HepG2 (cell line): ENCODE results near the gene CAPN9. TPM values are rescaled to one million over a fixed set of nuclear protein-coding genes. Genes with fewer than 3 reads are reported as not detected.
A peak's percentile ranks its signal among the peaks of the same experiment; 100 is the strongest.

ENCODE experiments used
- ARNTL ChIP-seq: sonication (generic); formaldehyde crosslinking; IDR thresholded peaks from 2 replicates; pipeline ENCODE4 v1.4.0; 2020; ENCODE audit warnings: mild to moderate bottlenecking, missing genetic modification reagents
- BHLHE40 ChIP-seq: IDR thresholded peaks from 2 replicates; pipeline ENCODE4 v1.6.1; 2011; ENCODE audit warnings: low read length, improper control_type of control experiment
- CCAR2 ChIP-seq: fragments of 200-400 bp; formaldehyde crosslinking; optimal IDR thresholded peaks from 2 replicates; pipeline ENCODE3; 2018; ENCODE audit warnings: low read depth, mild to moderate bottlenecking, low read length, moderate library complexity
- GABPB1 ChIP-seq: IDR thresholded peaks from 2 replicates; pipeline ENCODE4 v1.6.1; 2016; ENCODE audit warnings: mild to moderate bottlenecking, missing genetic modification reagents, moderate library complexity, missing compliant biosample characterization
- KAT2B ChIP-seq: fragments of 150-350 bp; IDR thresholded peaks from 2 replicates; pipeline ENCODE4 v1.6.1; 2014; ENCODE audit warnings: low read depth, low read length, borderline replicate concordance
- KLF16 ChIP-seq, 2 experiments: sonication (generic) in 1 of 2; formaldehyde crosslinking in 1 of 2; IDR thresholded peaks; 2 replicates each; pipeline versions ENCODE4 v1.6.1 to v1.8.0; 2016 to 2023; ENCODE audit warnings: missing genetic modification reagents in 2 of 2, missing compliant biosample characterization in 1 of 2
- MTERF4 ChIP-seq: sonication (generic); formaldehyde crosslinking; IDR thresholded peaks from 2 replicates; pipeline ENCODE4 v1.8.0; 2023; ENCODE audit warnings: mild to moderate bottlenecking, missing genetic modification reagents
- RBFOX2 ChIP-seq: fragments of 200-400 bp; formaldehyde crosslinking; IDR thresholded peaks from 2 replicates; pipeline ENCODE4 v1.6.1; 2017; ENCODE audit warnings: low read depth, mild to moderate bottlenecking, low read length
- SNAI1 ChIP-seq: sonication (generic); formaldehyde crosslinking; IDR thresholded peaks from 2 replicates; pipeline ENCODE4 v1.5.0; 2020; ENCODE audit warnings: mild to moderate bottlenecking, missing genetic modification reagents, borderline replicate concordance
- SPEN ChIP-seq: sonication (generic); formaldehyde crosslinking; IDR thresholded peaks from 2 replicates; pipeline ENCODE4 v1.5.1; 2020; ENCODE audit warnings: low read depth, mild to moderate bottlenecking, missing genetic modification reagents
- TARDBP ChIP-seq: sonication (generic); formaldehyde crosslinking; IDR thresholded peaks from 2 replicates; pipeline ENCODE4 v1.8.0; 2022; ENCODE audit warnings: mild to moderate bottlenecking, missing genetic modification reagents
- TBX2 ChIP-seq: sonication (generic); formaldehyde crosslinking; IDR thresholded peaks from 2 replicates; pipeline ENCODE4 v1.5.0; 2020; ENCODE audit warnings: missing genetic modification reagents, mild to moderate bottlenecking, borderline replicate concordance
- ZBTB26 ChIP-seq: IDR thresholded peaks from 2 replicates; pipeline ENCODE4 v1.6.1; 2016; ENCODE audit warnings: missing compliant biosample characterization, missing genetic modification reagents, borderline replicate concordance
- ZC3H13 ChIP-seq: sonication (generic); formaldehyde crosslinking; IDR thresholded peaks from 2 replicates; pipeline ENCODE4 v1.8.1; 2023; ENCODE audit warnings: mild to moderate bottlenecking, missing genetic modification reagents, moderate library complexity
- ZFP41 ChIP-seq: sonication (generic); formaldehyde crosslinking; IDR thresholded peaks from 2 replicates; pipeline ENCODE4 v1.4.0; 2020; ENCODE audit warnings: mild to moderate bottlenecking, missing genetic modification reagents, borderline replicate concordance
- ZFYVE20 ChIP-seq: sonication (generic); formaldehyde crosslinking; IDR thresholded peaks from 2 replicates; pipeline ENCODE4 v1.8.0; 2023; ENCODE audit warnings: low read depth, mild to moderate bottlenecking, moderate library complexity, missing genetic modification reagents, borderline replicate concordance
- ZNF251 ChIP-seq: sonication (generic); formaldehyde crosslinking; IDR thresholded peaks from 2 replicates; pipeline ENCODE4 v1.9.0; 2021; ENCODE audit warnings: mild to moderate bottlenecking, missing genetic modification reagents
- ZNF281 ChIP-seq: sonication (generic); formaldehyde crosslinking; IDR thresholded peaks from 2 replicates; pipeline ENCODE4 v1.4.0; 2020; ENCODE audit warnings: missing genetic modification reagents, borderline replicate concordance
- ZNF335 ChIP-seq: sonication (generic); formaldehyde crosslinking; IDR thresholded peaks from 2 replicates; pipeline ENCODE4 v1.4.0; 2020; ENCODE audit warnings: missing genetic modification reagents
- polyA plus RNA-seq, 8 experiments: library from polyadenylated mRNA; depleted of rRNA in 3 of 8; stranded (reverse) in 7 of 8; unstranded in 1 of 8; fragments of >200 nt; fragmentation: Illumina TruSeq in 4 of 8; extraction: Trizol in 4 of 8; gene quantifications; 2 replicates each; pipeline versions ENCODE4 v1.2.1 to v1.2.3, GENCODE V29; 2011 to 2016; ENCODE audit warnings: low read depth in 4 of 8, missing spikeins in 1 of 8, mixed read lengths in 1 of 8; ENCODE audit not compliant: insufficient read depth in 1 of 8
- total RNA-seq, 5 experiments: library from RNA; depleted of rRNA; stranded (reverse); fragments of >200 nt; fragmentation: Illumina TruSeq; extraction: Trizol; gene quantifications; 2 replicates each; pipeline ENCODE4 v1.2.3, GENCODE V29; 2016; ENCODE audit warnings: low read depth in 1 of 5

Gene CAPN9
- total and polyA plus RNA-seq, 2 of the 13 experiments (the other 11 are each of a cell fraction or from before 2014, with no cell fraction given): 0.04 to 0.31 TPM

GRCh38 chr1:230705289-230706019, 41.7 kb upstream of the CAPN9 start (continued):
- TF ChIP-seq CCAR2 (no peak), ARNTL (CRISPR knock-in tag) (no peak), BHLHE40 (no peak), ZC3H13 (CRISPR knock-in tag) (peak; percentile 68; the same call in 1 of the 2 replicates), SNAI1 (CRISPR knock-in tag) (no peak), ZFYVE20 (no peak), SPEN (CRISPR knock-in tag) (no peak), ZBTB26 (CRISPR knock-in tag) (no peak), KAT2B (no peak), TBX2 (CRISPR knock-in tag) (no peak; the same call in 1 of the 2 replicates), ZNF251 (no peak), ZNF335 (CRISPR knock-in tag) (no peak), ZFP41 (CRISPR knock-in tag) (0 out of 2 replicates have a peak, but pooled peaks have one; percentile 48), MTERF4 (CRISPR knock-in tag) (no peak), RBFOX2 (peak; percentile 78), ZNF281 (peak; percentile 20; the same call in 1 of the 2 replicates), KLF16 (CRISPR knock-in tag; IDR thresholded peaks at IDR 0.05) (no peak), TARDBP (CRISPR knock-in tag) (no peak), GABPB1 (CRISPR knock-in tag) (0 out of 2 replicates have a peak, but pooled peaks have one; percentile 21)
- TF ChIP-seq, all 625 proteins: peak for 16
